Esophagus mucosa (tissue), 1 donor: ENCODE measurements around the gene TMEM98. TPM values are rescaled to one million over a fixed set of nuclear protein-coding genes. Genes with fewer than 3 reads are reported as not detected.
"Not testable (repeated sequence)": the region's sequence is repeated elsewhere in the genome, so short reads cannot be mapped to it uniquely, and the experiment has no call there.

Experiments used
- ATAC-seq: fragments of 200-7000 bp; cut with Tn5 transposase; one replicate; pipeline ENCODE4 v1.9.1; 2020
- total RNA-seq: library from RNA; stranded (reverse); gene quantifications from one replicate; pipeline ENCODE4 v1.2.4, GENCODE V29; 2023
- donor health status: DM: yes; HTN: yes; CAD: no.

Gene TMEM98
- 7.3 TPM for total RNA-seq

GRCh38 chr17:32927724-32928585 lies at the start of gene TMEM98:
TMEM98 (plus strand) TSS chr17:32928153; CDS start chr17:32931529, 3,376 bp downstream.
- ATAC-seq: peak; percentile 27

- no peak for ATAC-seq
Observed at GRCh38 chr17:32878211-32878610, 49.7 kb upstream of the TMEM98 start.

GRCh38 chr17:32879134-32879533 lies 48.8 kb upstream of the TMEM98 start:
- ATAC-seq: no peak

- no peak for ATAC-seq
Observed at GRCh38 chr17:32880671-32881453, 47.1 kb upstream of the TMEM98 start.

GRCh38 chr17:32882029-32882428 lies 45.9 kb upstream of the TMEM98 start:
- no peak for ATAC-seq

GRCh38 chr17:32882734-32883133 lies 45.2 kb upstream of the TMEM98 start:
- ATAC-seq: no peak

GRCh38 chr17:32886951-32887350 lies 41.0 kb upstream of the TMEM98 start:
- ATAC-seq: not testable (repeated sequence)

- ATAC-seq: not testable (repeated sequence)
Observed at GRCh38 chr17:32887410-32887809, 40.5 kb upstream of the TMEM98 start.

- ATAC-seq: no peak
Observed at GRCh38 chr17:32894245-32894644, 33.7 kb upstream of the TMEM98 start.

- ATAC-seq: no peak
Observed at GRCh38 chr17:32896647-32897258, 31.2 kb upstream of the TMEM98 start.

GRCh38 chr17:32899236-32900013 lies 28.5 kb upstream of the TMEM98 start:
- ATAC-seq: no peak

GRCh38 chr17:32901743-32902142 lies 26.2 kb upstream of the TMEM98 start:
- no peak for ATAC-seq

GRCh38 chr17:32903774-32904673 lies 23.9 kb upstream of the TMEM98 start:
- no peak for ATAC-seq

GRCh38 chr17:32904891-32905290 lies 23.1 kb upstream of the TMEM98 start:
- no peak for ATAC-seq

- ATAC-seq: no peak
Observed at GRCh38 chr17:32907583-32907982, 20.4 kb upstream of the TMEM98 start.

GRCh38 chr17:32909787-32910369 lies 18.1 kb upstream of the TMEM98 start:
- ATAC-seq: peak; percentile 69

GRCh38 chr17:32910769-32911168 lies 17.2 kb upstream of the TMEM98 start:
- ATAC-seq: no peak

- peak; percentile 83 for ATAC-seq
Observed at GRCh38 chr17:32912218-32912897, 15.6 kb upstream of the TMEM98 start.

GRCh38 chr17:32913593-32913992 lies 14.4 kb upstream of the TMEM98 start:
- no peak for ATAC-seq

GRCh38 chr17:32914181-32914580 lies 13.8 kb upstream of the TMEM98 start:
- no peak for ATAC-seq
